HG02970 (cell line): ENCODE data around the gene VRK1.
"Not testable (repeated sequence)": the region's sequence is repeated elsewhere in the genome, so short reads cannot be mapped to it uniquely, and the experiment has no call there.

Experiments used
- ATAC-seq: cut with Tn5 transposase; IDR thresholded peaks from one replicate; pipeline ENCODE4 v1.9.1; 2021; ENCODE audit warnings: mild to moderate bottlenecking, moderate library complexity, moderate number of reproducible peaks; ENCODE audit not compliant: unreplicated experiment, low FRiP score

The VRK1 gene

DNA sequence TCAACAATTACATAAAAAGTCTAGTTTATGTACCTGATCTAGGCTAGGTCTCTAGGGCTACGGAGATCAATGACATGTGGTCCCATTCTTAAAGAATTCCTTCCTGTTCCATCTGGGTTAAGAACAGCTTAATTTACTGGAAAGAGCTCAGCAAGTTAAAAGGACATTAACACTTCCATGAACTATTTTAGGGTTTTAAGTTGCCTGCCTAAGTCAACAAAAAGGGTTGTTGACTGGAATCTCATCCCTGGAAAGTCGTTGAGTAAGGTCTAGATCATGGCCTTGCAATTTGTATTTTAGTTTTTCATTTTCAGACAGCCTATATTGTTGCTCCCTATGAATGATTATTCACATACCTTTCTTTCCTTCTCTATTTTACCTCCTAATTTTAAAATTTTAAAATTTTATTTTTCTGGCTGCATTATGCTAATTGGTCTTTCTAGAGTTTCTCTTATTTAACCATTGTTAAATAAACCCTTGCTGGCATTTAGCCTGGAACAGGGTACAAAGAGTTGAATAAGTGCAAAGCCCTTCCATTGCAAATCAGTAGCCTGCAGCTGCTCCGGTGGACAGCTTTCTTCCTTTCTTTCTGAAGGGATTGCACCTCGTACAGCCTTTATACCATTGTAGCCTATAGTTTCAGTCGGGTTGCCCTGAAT lies 66.3 kb downstream of the VRK1 start:
- ATAC-seq: no peak

DNA sequence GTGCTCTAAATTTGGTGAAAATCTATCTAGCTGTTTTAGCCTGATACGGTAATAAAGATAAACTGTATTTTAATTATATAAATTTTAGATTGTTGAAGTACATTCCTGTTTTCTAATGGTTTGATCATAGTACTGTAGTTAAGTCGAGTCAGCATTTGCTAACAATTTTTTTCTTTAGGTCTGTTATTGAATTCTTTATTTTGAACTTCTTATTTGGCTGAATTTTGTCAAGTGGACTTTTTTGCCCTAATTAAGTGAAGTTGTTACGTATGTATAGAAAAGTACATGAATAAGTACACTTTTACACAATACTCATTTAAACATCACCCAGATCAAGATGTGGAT lies 66.8 kb downstream of the VRK1 start:
- no peak for ATAC-seq

DNA sequence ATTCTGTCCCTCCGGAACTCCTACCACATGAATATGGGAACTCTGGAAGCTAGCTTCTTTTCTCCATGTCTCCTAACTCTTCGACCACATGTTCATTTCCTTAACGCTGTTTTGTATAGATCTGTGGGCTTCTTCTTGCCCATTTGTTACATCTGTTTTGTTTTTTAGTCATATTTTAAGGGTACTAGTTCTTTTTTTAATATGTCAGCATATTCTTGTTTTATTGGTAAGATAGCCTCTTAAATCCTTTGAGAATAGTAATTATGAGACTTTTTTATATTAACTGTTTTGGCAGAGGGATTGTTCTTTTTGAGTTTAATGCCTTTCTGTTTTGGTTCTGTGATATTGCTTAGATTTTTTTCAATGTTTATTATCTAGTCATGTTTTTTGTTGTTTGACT lies 70.5 kb downstream of the VRK1 start:
- no peak for ATAC-seq

DNA sequence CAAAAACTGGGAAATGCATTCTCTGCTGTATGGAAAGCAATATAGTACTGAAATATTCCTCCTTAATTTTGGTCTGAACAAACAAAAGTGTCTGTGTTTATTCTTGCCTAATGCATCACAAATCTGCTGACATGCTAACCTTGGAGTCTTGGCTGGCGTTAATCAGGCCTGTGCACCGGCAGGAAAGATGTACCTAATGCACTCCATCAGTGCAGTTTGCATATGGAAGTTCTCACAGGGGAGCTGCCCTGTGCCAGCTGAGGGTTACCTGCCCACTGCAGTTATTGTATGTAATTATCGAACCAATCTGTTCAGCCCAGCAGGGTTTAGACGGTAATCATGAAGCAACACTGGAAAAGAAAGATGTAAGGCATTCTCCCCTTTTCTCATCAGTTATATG lies 76.9 kb downstream of the VRK1 start:
- ATAC-seq: no peak

DNA sequence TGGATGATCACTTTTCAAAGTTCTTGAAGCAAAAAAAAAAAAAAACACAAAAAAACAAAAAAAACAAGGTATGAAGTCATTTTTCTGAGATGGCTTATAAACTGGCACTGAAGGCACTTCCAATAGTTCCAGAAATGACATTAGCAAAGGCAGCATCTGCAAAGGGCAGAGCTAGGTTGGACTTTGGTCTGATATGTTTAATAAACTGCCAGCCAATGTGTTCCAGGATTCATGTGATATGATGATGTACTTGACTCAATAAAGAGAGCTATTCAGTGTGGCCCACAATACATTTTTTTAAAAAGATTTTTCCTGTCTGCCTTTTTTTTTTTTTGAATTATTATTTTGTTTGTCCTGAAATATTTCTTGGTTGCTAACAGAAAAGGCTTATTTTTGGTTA lies 79.6 kb downstream of the VRK1 start:
- ATAC-seq: no peak

DNA sequence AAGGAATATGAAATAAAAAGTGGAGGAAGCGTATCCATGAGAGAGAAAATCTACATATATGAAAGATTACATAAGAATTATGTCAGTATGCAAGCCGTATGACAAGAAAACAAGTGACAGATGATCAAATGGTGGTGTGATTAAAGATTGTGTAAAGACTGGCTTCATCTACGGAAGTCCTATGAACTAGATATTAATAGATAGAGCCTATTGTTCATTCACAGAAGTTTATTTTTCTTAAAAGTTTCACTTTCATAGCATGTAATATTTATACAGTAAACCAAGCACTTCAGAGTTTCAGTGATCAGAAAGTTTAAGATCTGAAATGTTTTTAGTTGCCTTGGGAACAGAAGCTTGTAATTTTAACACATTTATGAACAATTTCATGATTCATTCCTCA lies 84.5 kb downstream of the VRK1 start:
- peak; percentile 82 for ATAC-seq

DNA sequence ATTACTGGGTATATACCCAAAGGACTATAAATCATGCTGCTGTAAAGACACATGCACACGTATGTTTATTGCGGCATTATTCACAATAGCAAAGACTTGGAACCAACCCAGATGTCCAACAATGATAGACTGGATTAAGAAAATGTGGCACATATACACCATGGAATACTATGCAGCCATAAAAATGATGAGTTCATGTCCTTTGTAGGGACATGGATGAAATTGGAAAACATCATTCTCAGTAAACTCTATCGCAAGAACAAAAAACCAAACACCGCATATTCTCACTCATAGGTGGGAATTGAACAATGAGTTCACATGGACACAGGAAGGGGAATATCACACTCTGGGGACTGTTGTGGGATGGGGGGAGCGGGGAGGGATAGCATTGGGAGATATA lies 86.8 kb downstream of the VRK1 start:
- not testable (repeated sequence) for ATAC-seq

DNA sequence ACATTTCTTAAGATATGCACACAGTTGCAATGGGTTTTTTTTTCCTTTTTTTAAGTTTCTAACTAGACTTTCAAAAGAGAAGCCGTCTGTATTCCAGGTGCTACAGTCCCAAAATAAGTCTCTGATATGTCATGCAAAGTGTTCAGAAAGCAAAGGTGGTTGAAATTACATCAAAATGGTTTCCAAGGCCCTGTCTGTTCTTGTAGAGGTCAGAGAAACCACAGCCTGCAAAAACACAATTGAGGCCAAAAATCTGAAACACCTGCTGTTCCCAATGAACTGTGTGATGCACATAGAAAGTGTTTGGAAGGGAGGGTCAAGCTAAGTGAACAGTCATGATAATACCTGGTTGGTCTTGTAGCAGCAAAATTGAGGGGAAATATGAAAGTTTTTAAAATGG lies 91.0 kb downstream of the VRK1 start:
- ATAC-seq: no peak

DNA sequence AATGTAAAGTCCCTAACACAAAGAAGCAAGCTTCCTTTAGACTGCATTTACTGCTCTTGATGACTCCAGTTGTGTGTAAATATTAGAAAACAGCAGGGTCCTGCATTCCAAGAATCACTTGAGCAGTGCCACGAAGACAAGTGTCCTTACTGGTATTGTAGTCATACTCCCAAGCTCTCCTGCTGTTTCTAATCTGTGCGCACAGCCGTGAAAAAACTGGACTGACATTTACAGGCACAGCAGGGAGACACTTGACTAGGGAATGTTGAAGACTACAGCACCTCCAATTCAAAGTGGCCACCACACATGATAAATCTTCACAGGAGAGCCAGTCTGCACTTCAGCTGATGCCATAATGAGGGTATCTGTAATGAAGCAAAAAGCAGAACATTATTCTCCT lies 91.4 kb downstream of the VRK1 start:
- no peak for ATAC-seq

DNA sequence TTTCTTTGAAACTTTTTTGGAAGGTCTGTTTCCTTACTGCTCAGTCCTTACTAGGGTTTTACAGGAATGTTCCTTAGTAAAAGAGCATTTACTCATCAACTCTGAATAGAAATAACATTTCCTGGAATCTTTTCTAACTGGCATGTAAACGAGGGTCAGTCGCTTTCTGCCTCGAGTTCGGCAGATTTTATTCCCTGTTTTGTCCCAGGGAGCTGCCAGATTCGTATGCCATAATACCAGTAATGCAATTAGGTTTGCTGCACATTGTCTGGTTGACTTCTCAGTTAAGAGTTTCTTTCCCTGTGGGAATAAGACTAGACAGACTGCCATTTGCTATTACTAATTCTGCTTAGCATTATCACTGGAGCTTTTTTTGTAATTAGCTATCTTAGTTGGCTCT lies 91.9 kb downstream of the VRK1 start:
- ATAC-seq: no peak

DNA sequence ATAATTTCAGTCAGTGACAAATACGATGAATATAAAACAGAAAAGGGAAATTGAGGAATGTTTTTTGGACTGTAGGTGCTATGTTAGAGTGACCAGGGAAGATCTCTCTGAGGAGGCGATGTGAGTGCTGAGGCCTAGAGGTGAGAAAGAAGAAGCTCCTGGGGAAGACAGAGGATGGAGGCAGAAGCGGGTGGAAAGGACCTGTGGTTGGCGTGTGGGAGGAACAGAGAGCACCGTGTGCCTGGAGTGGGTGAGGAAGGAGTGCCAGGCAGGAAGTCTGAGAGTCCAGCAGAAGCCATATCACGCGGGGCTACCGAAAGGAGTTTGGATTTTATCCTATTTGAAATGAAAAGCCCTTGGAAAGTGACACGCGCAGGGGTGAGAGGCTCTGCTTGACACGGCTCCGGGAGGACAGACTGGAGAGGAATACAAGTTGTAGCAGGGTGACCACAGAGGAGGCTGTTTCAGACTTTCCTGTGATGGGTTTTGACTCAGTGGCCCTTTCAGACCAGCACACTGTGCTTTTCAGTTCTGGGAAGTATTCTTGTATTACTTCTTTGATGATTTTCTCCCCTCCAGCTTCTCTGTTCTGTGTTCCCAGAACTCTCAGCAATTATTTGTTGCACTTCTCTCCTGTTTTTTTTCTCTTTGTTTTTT lies 96.9 kb downstream of the VRK1 start:
- ATAC-seq: no peak

DNA sequence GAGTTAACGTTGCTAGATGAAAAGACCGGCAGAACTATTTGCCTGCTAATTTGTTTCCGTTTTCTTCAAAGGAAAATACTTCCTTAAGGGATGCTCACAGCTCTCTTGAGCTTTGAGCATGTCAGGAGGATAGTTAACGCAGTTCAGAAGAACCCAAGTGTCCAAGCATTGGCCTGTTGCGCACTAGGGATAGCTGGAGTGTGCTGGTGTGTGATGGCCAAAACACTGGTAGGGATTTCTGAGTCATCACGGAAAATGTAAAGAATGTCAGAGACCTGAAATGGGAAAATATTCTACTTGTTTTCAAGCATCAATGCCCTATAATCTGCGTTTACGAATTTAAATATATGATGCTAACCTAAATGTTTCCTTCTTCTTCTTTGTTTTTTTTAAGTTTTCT lies 97.8 kb downstream of the VRK1 start:
- no peak for ATAC-seq

DNA sequence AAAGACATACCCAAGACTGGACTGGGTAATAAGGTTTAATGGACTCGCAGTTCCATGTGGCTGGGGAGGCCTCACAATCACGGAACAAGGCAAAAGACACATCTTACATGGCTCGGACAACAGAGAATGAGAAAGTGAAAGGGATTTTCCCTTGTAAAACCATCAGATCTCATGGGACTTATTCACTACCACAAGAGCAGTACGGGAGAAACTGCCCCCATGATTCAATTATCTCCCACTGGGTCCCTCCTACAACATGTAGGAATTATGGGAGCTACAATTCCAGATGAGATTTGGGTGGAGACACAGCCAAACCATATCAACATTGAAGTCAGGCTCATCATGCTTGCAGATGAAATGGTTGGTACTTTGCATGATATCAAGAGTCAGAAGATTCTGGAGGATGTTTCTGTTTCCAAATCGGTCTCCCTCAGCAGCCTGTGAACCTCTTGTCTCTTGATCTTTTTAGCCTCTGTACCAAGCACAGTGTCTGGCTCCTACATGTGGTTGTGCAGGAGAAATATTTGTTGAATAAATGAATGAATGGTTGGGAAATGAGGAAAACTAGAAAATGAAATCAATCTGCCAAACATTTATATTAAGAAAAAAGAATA lies 98.6 kb downstream of the VRK1 start:
- ATAC-seq: no peak

DNA sequence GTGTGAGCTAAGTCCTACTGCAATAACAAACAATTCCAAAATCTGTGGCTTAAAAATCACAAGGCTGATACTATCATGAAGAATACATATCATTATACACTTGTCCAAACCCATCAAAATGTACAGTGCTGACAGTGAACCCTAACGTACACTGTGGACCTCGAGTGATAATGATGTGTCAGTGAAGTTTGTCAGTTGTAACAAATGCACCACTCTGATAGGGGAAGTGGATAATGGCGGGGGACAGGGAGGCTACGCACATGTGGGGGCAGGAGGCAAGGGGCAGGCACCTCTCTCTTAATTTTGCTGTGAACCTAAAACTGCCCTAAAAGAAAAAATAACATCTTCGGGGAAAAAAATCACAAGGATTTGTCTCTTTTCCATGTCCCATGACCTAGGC lies 100.0 kb downstream of the VRK1 start:
- ATAC-seq: no peak

DNA sequence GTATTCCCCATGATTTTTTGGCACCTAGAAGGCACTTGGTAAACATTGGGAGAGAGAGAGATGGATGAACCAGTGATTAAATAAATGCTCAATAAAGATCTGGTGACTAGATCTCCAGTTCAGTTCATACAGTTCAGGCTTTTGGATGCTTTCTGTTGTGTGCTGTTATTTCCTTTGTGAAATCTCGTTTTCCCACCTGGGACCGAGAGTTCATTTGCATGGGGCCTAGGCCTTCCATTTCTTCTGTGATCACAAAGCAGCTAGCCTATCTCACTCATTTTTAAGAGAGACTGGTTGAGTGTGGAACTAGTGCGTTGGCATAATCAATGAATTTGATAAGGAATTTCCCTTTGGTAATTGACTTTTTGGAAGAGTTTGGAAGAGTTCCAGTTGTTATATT lies 104.0 kb downstream of the VRK1 start:
- ATAC-seq: no peak

DNA sequence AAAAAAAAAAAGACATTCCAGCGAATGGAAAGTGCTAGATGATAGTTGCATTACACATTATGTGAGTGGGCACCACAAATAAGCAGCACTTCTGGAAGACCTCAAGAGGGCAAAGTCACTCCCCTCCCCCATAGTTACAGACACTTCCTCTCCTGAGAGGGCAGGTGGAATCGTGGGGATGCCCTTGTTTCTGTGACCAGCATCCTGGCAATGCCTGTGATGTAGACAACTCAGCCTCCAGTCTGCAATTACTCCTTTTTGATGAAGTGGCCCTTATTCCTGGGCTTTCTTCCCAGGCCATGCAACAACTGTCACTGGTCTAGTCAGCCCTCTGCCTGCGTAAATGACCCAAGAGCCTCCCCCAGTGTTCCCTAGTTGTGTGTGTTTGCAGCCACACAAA lies 104.8 kb downstream of the VRK1 start:
- ATAC-seq: no peak

DNA sequence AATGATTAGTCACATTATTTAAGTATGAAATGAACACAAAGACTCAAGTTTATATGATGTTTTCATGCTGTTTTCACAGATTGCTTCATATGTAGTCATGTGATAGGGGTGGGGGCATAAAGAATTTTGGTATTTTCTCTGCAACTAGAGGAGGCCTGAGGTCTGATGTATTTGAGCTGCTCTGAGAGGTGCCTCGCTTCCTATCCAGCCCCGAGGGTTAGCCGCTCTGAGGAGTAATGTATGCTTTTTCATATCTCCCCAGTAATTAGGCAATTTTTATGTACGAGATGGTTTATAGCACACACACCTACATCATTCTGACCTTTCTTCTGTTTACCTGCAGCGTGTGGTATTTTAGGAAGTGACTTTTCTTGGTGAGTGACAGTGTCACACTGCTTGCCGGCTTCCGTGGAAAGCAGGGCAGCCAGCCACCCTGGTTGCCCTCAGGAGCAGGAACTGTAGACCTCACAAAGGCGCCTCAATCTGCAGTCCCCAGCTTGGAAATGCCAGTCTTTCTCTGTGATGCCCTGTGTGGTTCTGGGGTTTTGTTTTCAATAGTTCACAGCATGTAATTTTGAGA lies 106.4 kb downstream of the VRK1 start:
- ATAC-seq: no peak

DNA sequence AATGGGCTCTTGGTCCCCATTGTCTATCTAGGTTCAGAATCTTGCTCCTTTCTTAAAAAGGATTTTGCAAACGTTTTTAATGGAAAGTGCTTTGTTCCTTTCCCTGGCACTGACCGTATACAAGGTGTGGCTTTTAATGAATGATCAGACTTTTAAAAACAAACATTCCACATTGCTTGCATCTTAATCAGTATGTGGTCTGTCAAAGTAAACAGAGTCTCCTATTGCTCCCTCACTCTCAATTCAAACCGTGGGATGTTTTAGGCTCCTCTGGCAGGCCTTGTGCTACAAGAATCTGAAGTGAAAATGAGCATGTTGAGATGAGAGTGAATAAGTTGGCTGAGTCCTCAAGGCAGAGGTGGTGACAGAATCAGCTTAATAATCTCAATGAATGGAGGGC lies 107.0 kb downstream of the VRK1 start:
- no peak for ATAC-seq

DNA sequence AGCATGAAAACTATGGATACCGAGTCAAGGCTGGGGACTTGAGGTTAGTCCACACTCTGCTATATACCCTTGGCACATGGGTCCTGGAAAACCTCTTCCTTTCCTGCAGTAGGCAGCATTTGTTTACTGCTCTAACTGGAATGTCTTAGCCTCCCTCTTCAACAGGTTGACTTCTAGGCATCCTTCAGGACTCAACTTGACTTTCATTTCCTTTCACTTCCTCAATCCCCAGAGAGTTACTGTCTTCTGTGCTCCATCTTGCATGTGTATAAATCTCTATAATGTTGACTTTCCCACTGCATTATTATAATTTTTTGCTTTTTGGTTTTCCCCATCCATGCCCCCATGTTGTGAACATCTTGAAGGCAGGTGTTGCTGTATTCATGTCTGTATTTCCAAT lies 107.9 kb downstream of the VRK1 start:
- no peak for ATAC-seq

DNA sequence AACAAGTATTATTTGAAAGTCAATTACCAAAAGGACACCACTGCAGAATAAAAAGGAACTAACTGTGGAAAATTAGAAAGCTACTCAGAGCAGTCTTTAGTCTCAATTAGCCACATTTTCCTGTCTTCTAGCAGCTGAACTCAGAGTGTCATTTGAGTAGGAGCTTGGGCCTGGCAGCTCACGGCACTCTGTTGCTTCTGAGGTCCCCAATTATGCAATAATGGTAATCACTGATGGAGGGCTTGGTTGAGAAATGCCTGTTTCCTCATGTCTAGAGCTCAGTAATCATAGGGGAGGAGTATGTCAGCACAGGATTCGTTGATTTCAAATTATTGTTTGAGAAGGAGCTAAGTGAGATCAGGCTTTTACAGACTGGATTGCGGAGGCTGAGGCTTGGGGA lies 108.6 kb downstream of the VRK1 start:
- no peak for ATAC-seq

DNA sequence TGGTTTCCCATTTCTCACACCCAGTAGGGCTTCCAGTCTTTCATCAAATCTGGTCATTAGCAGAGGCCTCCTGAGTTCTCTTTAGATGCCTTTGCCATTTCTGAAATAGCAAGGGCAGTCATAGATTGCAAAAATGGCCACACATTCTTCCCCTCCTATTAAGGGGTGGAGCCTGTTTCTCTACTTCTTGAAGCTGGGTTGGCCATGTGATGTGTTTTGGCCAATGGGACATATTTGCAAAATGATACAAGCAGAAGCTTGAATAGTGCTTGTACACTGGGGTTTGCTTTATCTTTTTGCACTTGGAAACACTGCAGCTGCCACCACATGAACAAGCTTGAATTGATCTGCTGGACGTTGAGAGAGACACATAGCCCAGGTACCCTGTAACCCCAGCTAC lies 109.3 kb downstream of the VRK1 start:
- no peak for ATAC-seq

DNA sequence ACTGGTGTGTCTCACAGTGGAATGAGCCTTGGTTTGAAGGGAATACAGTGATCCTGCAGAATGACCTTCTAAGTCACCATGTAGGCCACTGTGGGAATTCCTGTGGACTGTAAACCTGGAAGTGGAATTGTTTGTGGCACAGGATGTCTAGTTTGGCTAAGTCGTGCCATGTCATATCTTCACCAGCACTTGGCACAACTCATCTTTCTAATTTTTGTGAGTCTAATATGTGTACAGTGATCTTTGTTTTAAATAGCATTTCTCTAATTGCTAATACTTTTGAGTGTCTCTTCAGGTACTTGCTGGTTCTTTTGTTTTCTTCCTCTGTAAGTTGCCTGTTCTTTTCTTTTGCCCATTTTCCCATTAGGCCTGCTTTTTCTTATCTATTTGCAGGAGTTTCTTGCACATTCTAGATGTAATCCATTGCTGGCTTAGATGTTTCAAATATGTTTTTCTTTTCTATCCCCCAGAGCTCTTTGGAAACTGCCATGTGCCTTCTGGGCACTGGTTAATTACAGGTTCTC lies 112.7 kb downstream of the VRK1 start:
- no peak for ATAC-seq
